K562 treated with DMSO at 1 percent for 48 hours (cell line): ENCODE results near the gene MBNL2. TPM values are rescaled to one million over a fixed set of nuclear protein-coding genes. Genes with fewer than 3 reads are reported as not detected.

Source experiments
- total RNA-seq: library from RNA; unstranded; fragments of 300-600 nt; gene quantifications from 2 replicates; pipeline ENCODE4 v1.2.3, GENCODE V29; 2022; ENCODE audit warnings: low replicate concordance; ENCODE audit errors: extremely low read depth

The MBNL2 gene, protein sequence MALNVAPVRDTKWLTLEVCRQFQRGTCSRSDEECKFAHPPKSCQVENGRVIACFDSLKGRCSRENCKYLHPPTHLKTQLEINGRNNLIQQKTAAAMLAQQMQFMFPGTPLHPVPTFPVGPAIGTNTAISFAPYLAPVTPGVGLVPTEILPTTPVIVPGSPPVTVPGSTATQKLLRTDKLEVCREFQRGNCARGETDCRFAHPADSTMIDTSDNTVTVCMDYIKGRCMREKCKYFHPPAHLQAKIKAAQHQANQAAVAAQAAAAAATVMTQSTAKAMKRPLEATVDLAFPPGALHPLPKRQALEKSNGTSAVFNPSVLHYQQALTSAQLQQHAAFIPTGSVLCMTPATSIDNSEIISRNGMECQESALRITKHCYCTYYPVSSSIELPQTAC
- not detected in 2 replicates for total RNA-seq

DNA sequence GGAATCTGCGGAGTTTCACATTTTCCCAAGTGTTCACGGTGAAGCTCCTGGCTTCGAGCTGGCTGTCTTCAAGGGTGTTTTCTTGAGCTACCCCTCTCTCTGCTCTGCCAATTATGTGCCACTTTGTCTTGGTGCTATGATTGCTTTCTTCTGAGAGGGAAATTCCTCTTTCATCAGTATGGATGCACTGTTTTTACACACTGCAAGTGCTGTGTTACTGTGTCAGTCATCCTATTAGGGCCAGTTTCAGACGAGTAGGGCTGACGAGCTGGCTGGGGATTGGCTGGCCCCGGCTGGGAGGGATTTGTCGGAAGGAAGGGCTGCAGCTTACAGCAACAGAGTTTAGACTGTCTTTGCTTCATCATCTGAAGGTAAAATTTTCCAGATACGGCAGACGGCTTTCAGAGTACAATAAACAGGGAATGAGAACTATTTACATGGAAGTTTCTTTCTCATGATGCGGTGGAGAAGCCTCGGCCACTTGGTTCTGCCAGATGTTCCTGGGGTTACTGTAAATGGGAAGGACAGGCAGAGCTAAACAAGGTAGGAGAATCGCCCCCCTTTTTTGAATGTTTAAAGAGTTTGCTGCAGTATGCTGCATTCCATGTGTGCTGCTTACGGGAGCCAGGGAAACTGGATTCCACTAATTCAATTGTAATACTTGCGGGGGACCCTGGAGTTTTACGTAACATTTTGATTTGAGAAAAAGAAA is at the start of gene MBNL2:
MBNL2 (plus strand) TSS at position 345 of the 712 bp plus-strand sequence. CDS start 53,903 bp downstream, outside the sequence.

DNA sequence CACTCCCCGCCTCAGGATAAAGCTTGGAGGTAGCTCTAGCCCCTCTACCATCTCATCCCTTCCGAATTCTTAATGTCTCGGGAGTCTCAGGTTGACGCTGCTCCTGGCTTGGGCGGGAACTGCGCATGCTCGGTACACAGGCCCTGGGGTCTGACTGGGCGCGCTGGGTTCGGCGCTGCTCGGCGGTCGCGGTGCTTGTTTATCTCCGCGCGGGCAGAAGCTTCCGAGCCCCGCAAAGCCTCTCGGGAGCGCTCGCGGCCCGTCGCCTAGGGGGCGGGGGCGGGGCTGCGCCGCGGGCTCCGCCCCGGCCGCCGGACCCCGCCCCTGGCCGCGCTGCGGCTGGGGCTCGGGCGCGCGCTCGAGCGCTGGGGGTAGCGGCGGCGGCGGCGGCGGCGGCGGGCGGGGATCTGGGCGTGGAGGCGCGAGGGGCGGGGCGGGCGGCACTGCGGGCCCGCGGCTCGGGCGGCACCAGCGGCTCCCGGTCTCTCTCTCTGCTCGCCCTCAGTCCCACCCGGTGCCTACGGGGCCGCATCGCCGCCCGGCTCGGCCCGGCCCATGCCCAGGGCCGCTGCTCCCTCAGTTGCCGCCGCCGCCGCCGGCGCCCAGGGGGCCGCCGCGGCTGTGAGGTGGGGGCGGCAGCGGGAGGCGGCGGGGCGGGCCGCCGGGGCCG is 211.7 kb downstream of the MBNL2 start, which contains the start of gene RAP2A:
RAP2A (plus strand) TSS at position 443 of the 670 bp plus-strand sequence. CDS start 302 bp downstream, outside the sequence.

Other genes starting within 250 kb of the MBNL2 start
- gene OXGR1, start 227.9 kb upstream of the MBNL2 start, total RNA-seq = not detected in 2 replicates
- not detected in 2 replicates for gene RAP2A, start 211.8 kb downstream of the MBNL2 start, total RNA-seq